PFSK-1 (cell line): ENCODE data around the gene IGF2BP3.

Source experiments
- FOXP2 ChIP-seq: optimal IDR thresholded peaks from 2 replicates; pipeline ENCODE3; 2011; ENCODE audit warnings: borderline replicate concordance, control low read depth, inconsistent platforms; ENCODE audit not compliant: insufficient read depth; ENCODE audit errors: extremely low read length, extremely low read depth
- POLR2AphosphoS5 ChIP-seq: IDR thresholded peaks from 2 replicates; pipeline ENCODE4 v1.6.1; 2012; ENCODE audit warnings: low read depth, mild to moderate bottlenecking, control low read depth, low read length, moderate library complexity
- REST ChIP-seq, 2 experiments: IDR thresholded peaks; 2 replicates each; pipeline versions ENCODE4 v1.6.1 to v1.8.0; 2011 to 2012; ENCODE audit warnings: low read depth in 2 of 2, low read length in 2 of 2, control low read depth in 1 of 2, inconsistent platforms in 1 of 2, mild to moderate bottlenecking in 1 of 2, moderate library complexity in 1 of 2; ENCODE audit not compliant: insufficient read depth in 1 of 2
- SIN3A ChIP-seq: IDR thresholded peaks from 2 replicates; pipeline ENCODE4 v1.6.1; 2012; ENCODE audit warnings: mild to moderate bottlenecking, low read length, moderate library complexity, borderline replicate concordance; ENCODE audit not compliant: insufficient read depth
- TAF1 ChIP-seq: IDR thresholded peaks from 2 replicates; pipeline ENCODE4 v1.6.1; 2012; ENCODE audit warnings: low read length, control low read depth, borderline replicate concordance; ENCODE audit not compliant: insufficient read depth

GRCh38 chr7:23389701-23390100 is 80.6 kb downstream of the IGF2BP3 start:
- TF ChIP-seq SIN3A (no peak), POLR2AphosphoS5 (no peak), TAF1 (no peak), FOXP2 (no peak), REST (IDR thresholded peaks at IDR 0.05; ENCODE audit: insufficient read depth in 1 of 2, low read depth in 2 of 2, low read length in 2 of 2) (no peak)
